Prostate gland (tissue), 2 donors: Measurements from ENCODE around the gene C6orf132. TPM values are rescaled to one million over a fixed set of nuclear protein-coding genes. Genes with fewer than 3 reads are reported as not detected.

Experiments used
- DNase-seq: peaks from one replicate; pipeline ENCODE4 v3.0.0-alpha.2; 2019; ENCODE audit warnings: low spot score
- H3K27ac ChIP-seq, 2 donors: fragments of 200-600 bp; sonication (generic); 2 replicates each; pipeline ENCODE4 v1.5.1; 2017 to 2019
- H3K27me3 ChIP-seq: fragments of 200-600 bp; sonication (generic); replicated peaks from 2 replicates; pipeline ENCODE4 v1.5.1; 2019; ENCODE audit not compliant: insufficient read depth
- H3K36me3 ChIP-seq, 2 donors: fragments of 200-600 bp; sonication (generic); 1 replicate in 1 of 2; 2 replicates in 1 of 2; pipeline versions ENCODE4 v1.5.1 to v1.8.1; 2017 to 2019
- H3K4me1 ChIP-seq: fragments of 200-600 bp; sonication (generic); replicated peaks from 2 replicates; pipeline ENCODE4 v1.5.1; 2019
- H3K4me3 ChIP-seq, 2 donors: fragments of 200-600 bp; sonication (generic); 2 replicates each; pipeline ENCODE4 v1.5.1; 2017 to 2019
- H3K9me3 ChIP-seq: fragments of 200-600 bp; sonication (generic); 2 replicates; pipeline ENCODE4 v1.5.1; 2017
- POLR2A ChIP-seq: fragments of 450-650 bp; IDR thresholded peaks from one replicate; pipeline ENCODE4 v1.6.1; 2016; ENCODE audit warnings: antibody characterized with exemption, mild to moderate bottlenecking
- POLR2AphosphoS5 ChIP-seq: sonication (generic); formaldehyde crosslinking; IDR thresholded peaks from one replicate; pipeline ENCODE4 v1.6.1; 2017; ENCODE audit warnings: antibody characterized with exemption
- WGBS: methylation state at CpG from one replicate; pipeline ENCODE4 v1.1.5; 2018; 5-methylcytosine and 5-hydroxymethylcytosine counted together
- intact Hi-C: fragments of 100-400 bp; cut with DNase I; formaldehyde crosslinking; loops from one replicate; pipeline ENCODE4 v1.14.2; 2022
- total RNA-seq, 2 donors: library from RNA; depleted of rRNA; stranded (reverse); fragments of >200 nt; gene quantifications; one replicate each; pipeline ENCODE4 v1.1.0, GENCODE V29; 2016
- TF ChIP-seq, protein P1 (sequence below), 4 experiments: fragments of 200-600 bp in 2 of 4; fragments of 450-650 bp in 2 of 4; sonication (generic) in 2 of 4; IDR thresholded peaks; 1 replicate in 3 of 4; 2 replicates in 1 of 4; pipeline ENCODE4 v1.5.1; 2016 to 2019; ENCODE audit warnings: antibody characterized with exemption in 4 of 4, mild to moderate bottlenecking in 2 of 4, moderate library complexity in 2 of 4

C6orf132 gene
- total RNA-seq, 2 donors from 2014 or later = 30.8 to 45.9 TPM

DNA sequence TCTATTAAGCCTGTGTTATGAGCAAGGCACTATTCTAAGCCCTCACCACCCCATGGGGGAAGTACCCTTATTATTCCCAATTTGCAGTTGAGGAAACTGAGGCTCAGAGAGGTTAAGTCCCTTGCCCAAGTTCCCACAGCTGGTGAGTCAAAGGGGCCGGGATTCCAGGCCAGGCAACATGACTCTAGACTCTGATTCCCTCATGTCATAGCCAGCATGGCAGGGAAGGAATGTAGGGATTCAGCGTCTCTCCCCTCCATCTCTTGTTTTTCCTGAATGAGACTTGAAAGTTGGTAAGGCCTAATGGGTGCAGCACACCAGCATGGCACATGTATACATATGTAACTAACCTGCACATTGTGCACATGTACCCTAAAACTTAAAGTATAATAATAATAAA lies 6.7 kb downstream of the C6orf132 start:
- WGBS = 93% methylated on average over 2 of the region's 2 CpGs
- no peaks in the 10 kb centered on the region for H3K9me3 ChIP-seq
- peaks cover 25% of the 10 kb centered on the region for H3K4me1 ChIP-seq
- intact Hi-C loops = no loop called here
- no peaks in the 10 kb centered on the region for H3K27me3 ChIP-seq
- TF ChIP-seq, protein P1, sequence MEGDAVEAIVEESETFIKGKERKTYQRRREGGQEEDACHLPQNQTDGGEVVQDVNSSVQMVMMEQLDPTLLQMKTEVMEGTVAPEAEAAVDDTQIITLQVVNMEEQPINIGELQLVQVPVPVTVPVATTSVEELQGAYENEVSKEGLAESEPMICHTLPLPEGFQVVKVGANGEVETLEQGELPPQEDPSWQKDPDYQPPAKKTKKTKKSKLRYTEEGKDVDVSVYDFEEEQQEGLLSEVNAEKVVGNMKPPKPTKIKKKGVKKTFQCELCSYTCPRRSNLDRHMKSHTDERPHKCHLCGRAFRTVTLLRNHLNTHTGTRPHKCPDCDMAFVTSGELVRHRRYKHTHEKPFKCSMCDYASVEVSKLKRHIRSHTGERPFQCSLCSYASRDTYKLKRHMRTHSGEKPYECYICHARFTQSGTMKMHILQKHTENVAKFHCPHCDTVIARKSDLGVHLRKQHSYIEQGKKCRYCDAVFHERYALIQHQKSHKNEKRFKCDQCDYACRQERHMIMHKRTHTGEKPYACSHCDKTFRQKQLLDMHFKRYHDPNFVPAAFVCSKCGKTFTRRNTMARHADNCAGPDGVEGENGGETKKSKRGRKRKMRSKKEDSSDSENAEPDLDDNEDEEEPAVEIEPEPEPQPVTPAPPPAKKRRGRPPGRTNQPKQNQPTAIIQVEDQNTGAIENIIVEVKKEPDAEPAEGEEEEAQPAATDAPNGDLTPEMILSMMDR (IDR thresholded peaks at IDR 0.05) = no peak
- TF ChIP-seq POLR2AphosphoS5 = no peak
- no peak for TF ChIP-seq POLR2A
- no peak for DNase-seq
- no peak overlapping the region for H3K27ac ChIP-seq
- no peaks in the 10 kb centered on the region for H3K36me3 ChIP-seq
- H3K4me3 ChIP-seq = no peak overlapping the region

DNA sequence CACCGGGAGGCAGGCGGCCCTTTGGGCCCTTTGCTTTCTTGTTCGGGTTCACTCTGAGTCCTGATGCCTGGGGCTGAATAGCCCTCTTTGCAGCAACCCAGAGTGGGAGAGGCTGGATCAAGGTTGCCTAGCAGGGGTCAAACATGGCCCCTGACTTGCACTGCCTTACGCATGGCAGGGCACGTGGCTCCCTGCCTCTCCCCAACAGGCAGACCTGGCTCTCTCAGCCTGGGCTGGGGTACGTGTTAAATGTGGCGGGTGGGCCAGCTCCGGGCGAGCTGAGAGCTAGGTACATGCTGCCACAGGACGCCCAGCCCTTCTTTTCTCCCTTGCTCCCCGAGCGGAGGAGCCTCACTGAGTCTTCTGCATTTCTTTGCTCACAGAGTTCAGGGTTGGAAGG lies 7.3 kb downstream of the C6orf132 start:
- intact Hi-C loops = no loop called here
- TF ChIP-seq POLR2AphosphoS5 (no peak), POLR2A (no peak)
- TF ChIP-seq, protein P1 (IDR thresholded peaks at IDR 0.05) = no peak
- 90% methylated on average over 12 of the region's 12 CpGs for WGBS

DNA sequence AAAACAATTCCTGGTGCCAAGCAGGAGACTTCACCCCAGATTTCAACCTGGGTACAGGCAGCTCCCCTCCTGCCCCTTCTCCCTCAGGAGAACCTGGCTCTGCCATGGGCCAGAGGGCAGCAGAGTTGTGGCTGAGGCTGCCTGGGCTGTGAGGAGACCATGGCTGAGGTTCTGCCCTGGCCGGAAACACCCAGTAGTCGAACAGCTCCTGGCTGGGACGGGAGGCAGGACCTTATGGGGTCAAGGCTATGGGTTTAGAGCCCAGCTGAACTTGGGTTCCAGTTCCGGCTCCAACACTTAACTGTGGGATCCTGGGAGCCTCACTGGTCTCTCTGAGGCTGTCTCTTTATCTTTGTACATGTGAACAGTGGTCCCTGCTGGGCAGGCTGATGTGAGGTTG lies 8.5 kb downstream of the C6orf132 start:
- H3K4me1 ChIP-seq = peaks cover 21% of the 10 kb centered on the region
- no peak for TF ChIP-seq POLR2AphosphoS5
- no peak for TF ChIP-seq POLR2A
- TF ChIP-seq, protein P1 (IDR thresholded peaks at IDR 0.05) = no peak
- intact Hi-C loops = no loop called here
- H3K4me3 ChIP-seq = no peak overlapping the region
- no peak for DNase-seq
- no peaks in the 10 kb centered on the region for H3K27me3 ChIP-seq
- WGBS = 90% methylated on average over 2 of the region's 4 CpGs
- no peaks in the 10 kb centered on the region for H3K36me3 ChIP-seq
- no peaks in the 10 kb centered on the region for H3K9me3 ChIP-seq
- no peak overlapping the region for H3K27ac ChIP-seq

More for the DNA sequence above, 7.3 kb downstream of the C6orf132 start:
- Histone ChIP-seq H3K27ac (no peak overlapping the region), H3K4me3 (no peak overlapping the region), H3K36me3 (no peaks in the 10 kb centered on the region), H3K4me1 (peaks cover 24% of the 10 kb centered on the region), H3K9me3 (no peaks in the 10 kb centered on the region), H3K27me3 (no peaks in the 10 kb centered on the region)
- DNase-seq = no peak

DNA sequence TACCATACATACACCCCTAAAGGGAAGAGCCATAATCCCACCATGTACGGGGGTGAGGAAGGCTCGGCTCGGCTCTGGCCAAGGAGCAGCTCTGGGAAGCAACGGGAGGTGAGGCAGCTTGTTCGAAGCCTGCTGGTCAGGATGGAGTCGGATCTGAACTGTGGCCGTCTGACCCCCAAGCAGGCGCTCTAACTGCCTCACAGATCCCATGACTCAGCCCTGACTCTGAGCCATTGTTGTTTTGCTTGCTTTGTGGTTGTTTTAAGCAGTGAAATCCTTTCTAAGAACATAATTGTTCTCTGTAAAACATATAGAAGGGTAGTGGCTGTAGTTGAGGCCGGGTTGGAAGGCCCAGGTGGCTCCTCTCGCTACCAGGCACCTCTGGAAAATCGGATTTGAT lies 10.9 kb downstream of the C6orf132 start:
- Histone ChIP-seq H3K4me3 (no peak overlapping the region), H3K27ac (no peak overlapping the region), H3K36me3 (no peaks in the 10 kb centered on the region), H3K4me1 (peaks cover 5% of the 10 kb centered on the region), H3K9me3 (no peaks in the 10 kb centered on the region), H3K27me3 (no peaks in the 10 kb centered on the region)
- intact Hi-C loops = no loop called here
- 89% methylated on average over 11 of the region's 11 CpGs for WGBS
- no peak for DNase-seq
- no peak for TF ChIP-seq POLR2A
- no peak for TF ChIP-seq POLR2AphosphoS5
- TF ChIP-seq, protein P1 (IDR thresholded peaks at IDR 0.05) = no peak

DNA sequence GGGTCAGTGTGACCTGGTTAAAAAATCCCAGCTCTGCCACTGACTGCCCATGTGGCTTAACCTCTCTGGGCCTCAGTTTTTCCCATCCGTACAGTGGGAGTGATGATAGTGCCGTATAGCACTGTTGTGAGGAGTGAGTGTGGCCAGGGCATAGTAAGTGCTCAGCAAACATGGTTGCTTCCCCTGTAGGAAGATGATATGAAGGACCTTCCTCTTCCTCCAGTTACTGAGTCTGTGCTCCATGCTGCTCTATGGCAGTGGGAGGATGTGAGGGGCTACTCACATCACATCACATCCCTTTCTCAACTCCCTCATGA lies 13.1 kb downstream of the C6orf132 start:
- H3K4me3 ChIP-seq = no peak overlapping the region
- no peak overlapping the region for H3K27ac ChIP-seq
- intact Hi-C loops = no loop called here
- H3K4me1 ChIP-seq = peaks cover 2% of the 10 kb centered on the region
- DNase-seq = no peak
- H3K27me3 ChIP-seq = no peaks in the 10 kb centered on the region
- H3K9me3 ChIP-seq = no peaks in the 10 kb centered on the region
- no peaks in the 10 kb centered on the region for H3K36me3 ChIP-seq
- no peak for TF ChIP-seq POLR2AphosphoS5
- TF ChIP-seq POLR2A = no peak
- TF ChIP-seq, protein P1 (IDR thresholded peaks at IDR 0.05) = no peak
- WGBS = 94% methylated on average over 2 of the region's 2 CpGs
